HG03108 (cell line): ENCODE data around the gene FZD2.
"Not testable (repeated sequence)": the region's sequence is repeated elsewhere in the genome, so short reads cannot be mapped to it uniquely, and the experiment has no call there.

Source experiments
- ATAC-seq: cut with Tn5 transposase; IDR thresholded peaks from one replicate; pipeline ENCODE4 v1.9.1; 2021; ENCODE audit warnings: moderate library complexity; ENCODE audit not compliant: unreplicated experiment

The FZD2 gene

GRCh38 chr17:44546671-44547606, 10.3 kb upstream of the FZD2 start:
- ATAC-seq = no peak

- no peak for ATAC-seq
These were observed 9.5 kb upstream of the FZD2 start for GRCh38 chr17:44547625-44548267.

- no peak for ATAC-seq
These were observed 8.7 kb upstream of the FZD2 start for GRCh38 chr17:44548376-44549230.

- ATAC-seq = no peak
These were observed 7.6 kb upstream of the FZD2 start for GRCh38 chr17:44549686-44550085.

GRCh38 chr17:44552361-44552760, 4.9 kb upstream of the FZD2 start:
- ATAC-seq = no peak

GRCh38 chr17:44555099-44555498, 2.2 kb upstream of the FZD2 start:
- no peak for ATAC-seq

GRCh38 chr17:44556166-44556831, 985 bp upstream of the FZD2 start:
- no peak for ATAC-seq

- no peak for ATAC-seq
These were observed 484 bp downstream of the FZD2 start for GRCh38 chr17:44557651-44558285.

GRCh38 chr17:44558334-44558709, 1.0 kb downstream of the FZD2 start:
- no peak for ATAC-seq

GRCh38 chr17:44558710-44559633, 1.7 kb downstream of the FZD2 start:
- no peak for ATAC-seq

- ATAC-seq = no peak
These were observed 2.6 kb downstream of the FZD2 start for GRCh38 chr17:44559634-44560554.

GRCh38 chr17:44561237-44561623, 3.9 kb downstream of the FZD2 start:
- ATAC-seq = no peak

- ATAC-seq = no peak
These were observed 7.1 kb downstream of the FZD2 start for GRCh38 chr17:44564429-44564828.

GRCh38 chr17:44565866-44566443, 8.7 kb downstream of the FZD2 start:
- ATAC-seq = no peak

GRCh38 chr17:44568311-44568944, 11.1 kb downstream of the FZD2 start:
- not testable (repeated sequence) for ATAC-seq

- ATAC-seq = no peak
These were observed 11.9 kb downstream of the FZD2 start for GRCh38 chr17:44568945-44569858.
